Tibial nerve (tissue), 3 donors: ENCODE data around the gene TNIK.

Experiments used
- CTCF ChIP-seq, 5 experiments: fragments of 200-600 bp in 3 of 5; fragments of 450-650 bp in 2 of 5; sonication (generic) in 3 of 5; IDR thresholded peaks; one replicate each; pipeline ENCODE4 v1.5.1; 2016 to 2019; ENCODE audit warnings: antibody characterized with exemption in 5 of 5, mild to moderate bottlenecking in 3 of 5, moderate library complexity in 2 of 5
- POLR2A ChIP-seq, 2 donors: fragments of 450-650 bp; IDR thresholded peaks; one replicate each; pipeline ENCODE4 v1.6.1; 2017; ENCODE audit warnings: antibody characterized with exemption in 2 of 2, mild to moderate bottlenecking in 2 of 2, moderate library complexity in 2 of 2

GRCh38 chr3:171264758-171265157 lies 195.4 kb downstream of the TNIK start:
- no peak for TF ChIP-seq POLR2A (IDR thresholded peaks at IDR 0.05)
- TF ChIP-seq CTCF (IDR thresholded peaks at IDR 0.05), result no peak
